Parathyroid adenoma (tissue), 2 donors: Measurements from ENCODE around the gene PDE4D.

Source experiments
- H2AFZ ChIP-seq: fragments of 300-600 bp; sonication (generic); one replicate; pipeline ENCODE4 v1.7.0; 2017; ENCODE audit warnings: antibody characterized with exemption, mild to moderate bottlenecking
- H3K27ac ChIP-seq: fragments of 300-600 bp; sonication (generic); one replicate; pipeline ENCODE4 v1.7.0; 2017
- H3K27me3 ChIP-seq: fragments of 300-600 bp; sonication (generic); one replicate; pipeline ENCODE4 v1.7.0; 2017; ENCODE audit warnings: low read length; ENCODE audit not compliant: control insufficient read depth, insufficient read depth
- H3K36me3 ChIP-seq: fragments of 300-600 bp; sonication (generic); one replicate; pipeline ENCODE4 v1.7.0; 2017; ENCODE audit warnings: low read length; ENCODE audit not compliant: control insufficient read depth, insufficient read depth
- H3K4me1 ChIP-seq: fragments of 300-600 bp; sonication (generic); one replicate; pipeline ENCODE4 v1.7.0; 2017; ENCODE audit warnings: control low read depth
- H3K4me2 ChIP-seq: fragments of 300-600 bp; sonication (generic); one replicate; pipeline ENCODE4 v1.7.0; 2017; ENCODE audit warnings: low read length
- H3K4me3 ChIP-seq: fragments of 300-600 bp; sonication (generic); one replicate; pipeline ENCODE4 v1.7.0; 2017; ENCODE audit warnings: low read depth, low read length
- H3K79me2 ChIP-seq: fragments of 300-600 bp; sonication (generic); one replicate; pipeline ENCODE4 v1.7.0; 2017; ENCODE audit warnings: control low read depth
- H3K9ac ChIP-seq: fragments of 300-600 bp; sonication (generic); one replicate; pipeline ENCODE4 v1.7.0; 2017; ENCODE audit warnings: mild to moderate bottlenecking
- H3K9me3 ChIP-seq: fragments of 300-600 bp; sonication (generic); one replicate; pipeline ENCODE4 v1.7.0; 2017; ENCODE audit warnings: low read length; ENCODE audit not compliant: control insufficient read depth
- TF ChIP-seq, protein P1 (sequence below): fragments of 300-600 bp; sonication (generic); IDR thresholded peaks from one replicate; pipeline ENCODE4 v1.7.0; 2017; ENCODE audit warnings: antibody characterized with exemption, mild to moderate bottlenecking
- donor health status: primary hyperparathyroidism.

PDE4D gene

DNA sequence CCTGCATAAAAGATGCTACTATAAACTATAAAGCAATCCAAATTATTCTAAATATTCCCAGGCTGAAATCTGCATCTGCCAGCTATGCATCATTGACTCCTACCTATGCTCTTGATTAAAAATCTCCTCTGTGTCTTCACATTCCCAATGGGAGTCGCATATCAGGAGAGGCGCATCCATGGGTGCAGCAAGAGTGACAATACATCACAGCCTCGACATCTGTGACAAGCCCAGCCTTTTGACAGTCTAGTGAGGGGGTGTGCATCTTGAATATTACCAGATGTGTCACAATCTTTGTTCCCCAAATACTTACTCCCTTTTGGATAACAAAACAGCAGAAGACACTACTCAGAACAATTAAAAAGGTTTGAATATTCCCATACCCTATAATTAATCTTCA lies 171.8 kb downstream of the PDE4D start:
- H3K27ac ChIP-seq, result no peak overlapping the region
- no peak overlapping the region for H3K9ac ChIP-seq
- no peak overlapping the region for H2AFZ ChIP-seq
- H3K36me3 ChIP-seq, result no peaks in the 10 kb centered on the region
- no peaks in the 10 kb centered on the region for H3K79me2 ChIP-seq
- no peaks in the 10 kb centered on the region for H3K27me3 ChIP-seq
- no peak overlapping the region for H3K4me3 ChIP-seq
- TF ChIP-seq, protein P1, sequence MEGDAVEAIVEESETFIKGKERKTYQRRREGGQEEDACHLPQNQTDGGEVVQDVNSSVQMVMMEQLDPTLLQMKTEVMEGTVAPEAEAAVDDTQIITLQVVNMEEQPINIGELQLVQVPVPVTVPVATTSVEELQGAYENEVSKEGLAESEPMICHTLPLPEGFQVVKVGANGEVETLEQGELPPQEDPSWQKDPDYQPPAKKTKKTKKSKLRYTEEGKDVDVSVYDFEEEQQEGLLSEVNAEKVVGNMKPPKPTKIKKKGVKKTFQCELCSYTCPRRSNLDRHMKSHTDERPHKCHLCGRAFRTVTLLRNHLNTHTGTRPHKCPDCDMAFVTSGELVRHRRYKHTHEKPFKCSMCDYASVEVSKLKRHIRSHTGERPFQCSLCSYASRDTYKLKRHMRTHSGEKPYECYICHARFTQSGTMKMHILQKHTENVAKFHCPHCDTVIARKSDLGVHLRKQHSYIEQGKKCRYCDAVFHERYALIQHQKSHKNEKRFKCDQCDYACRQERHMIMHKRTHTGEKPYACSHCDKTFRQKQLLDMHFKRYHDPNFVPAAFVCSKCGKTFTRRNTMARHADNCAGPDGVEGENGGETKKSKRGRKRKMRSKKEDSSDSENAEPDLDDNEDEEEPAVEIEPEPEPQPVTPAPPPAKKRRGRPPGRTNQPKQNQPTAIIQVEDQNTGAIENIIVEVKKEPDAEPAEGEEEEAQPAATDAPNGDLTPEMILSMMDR, result no peak
- H3K4me2 ChIP-seq, result no peak overlapping the region
- no peaks in the 10 kb centered on the region for H3K9me3 ChIP-seq
- no peaks in the 10 kb centered on the region for H3K4me1 ChIP-seq

DNA sequence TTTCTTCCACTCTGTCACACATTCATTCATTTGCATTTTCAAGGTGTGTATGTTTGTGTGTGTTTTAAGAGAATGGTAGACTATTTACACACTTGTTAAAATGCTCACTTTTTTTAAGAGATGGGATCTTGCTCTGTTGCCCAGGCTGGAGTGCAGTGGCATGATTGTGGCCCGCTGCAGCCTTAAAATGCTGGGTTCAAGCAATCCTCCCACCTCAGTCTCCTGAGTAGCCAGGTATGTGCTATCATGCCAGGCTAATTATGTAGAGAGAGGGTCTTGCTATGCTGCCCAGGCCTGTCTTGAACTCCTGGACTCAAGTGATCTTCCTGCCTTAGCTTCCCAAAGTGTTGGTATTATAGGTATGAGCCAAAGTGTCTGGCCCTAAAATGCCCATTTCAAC lies 173.5 kb downstream of the PDE4D start:
- Histone ChIP-seq H3K79me2 (no peaks in the 10 kb centered on the region), H3K4me3 (no peak overlapping the region), H2AFZ (no peak overlapping the region), H3K9ac (no peak overlapping the region), H3K27ac (no peak overlapping the region), H3K4me2 (no peak overlapping the region), H3K4me1 (no peaks in the 10 kb centered on the region), H3K36me3 (no peaks in the 10 kb centered on the region), H3K9me3 (no peaks in the 10 kb centered on the region), H3K27me3 (no peaks in the 10 kb centered on the region)
- TF ChIP-seq, protein P1, result no peak

DNA sequence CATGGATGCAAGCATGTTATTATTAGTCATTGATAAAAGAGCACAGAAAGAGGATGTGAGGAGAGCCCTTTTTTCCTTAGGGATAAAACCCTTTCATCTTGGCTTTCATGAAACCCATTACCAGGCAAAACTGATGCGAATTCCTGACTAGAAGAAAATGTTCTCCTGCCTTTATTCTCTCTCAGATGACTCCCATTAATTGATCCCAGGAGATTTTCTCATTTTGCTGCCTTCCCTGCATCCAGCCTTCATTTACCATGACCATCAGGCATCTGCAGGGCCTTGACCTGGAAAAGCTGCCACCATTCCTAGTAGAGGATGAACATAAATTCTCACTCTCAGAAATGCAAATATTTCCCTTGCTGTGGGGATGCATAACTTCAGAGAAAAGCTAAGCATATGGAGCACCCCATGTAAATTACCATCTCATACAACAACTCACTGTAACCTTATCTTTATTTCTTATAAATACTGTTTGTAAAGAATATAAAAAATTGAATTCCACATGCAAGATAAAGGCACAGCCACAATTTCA lies 176.5 kb downstream of the PDE4D start:
- H3K27ac ChIP-seq, result no peak overlapping the region
- TF ChIP-seq, protein P1, result no peak
- H3K27me3 ChIP-seq, result no peaks in the 10 kb centered on the region
- no peaks in the 10 kb centered on the region for H3K4me1 ChIP-seq
- no peaks in the 10 kb centered on the region for H3K9me3 ChIP-seq
- H3K79me2 ChIP-seq, result no peaks in the 10 kb centered on the region
- H3K4me3 ChIP-seq, result no peak overlapping the region
- H3K4me2 ChIP-seq, result no peak overlapping the region
- H3K36me3 ChIP-seq, result no peaks in the 10 kb centered on the region
- H2AFZ ChIP-seq, result no peak overlapping the region
- no peak overlapping the region for H3K9ac ChIP-seq

DNA sequence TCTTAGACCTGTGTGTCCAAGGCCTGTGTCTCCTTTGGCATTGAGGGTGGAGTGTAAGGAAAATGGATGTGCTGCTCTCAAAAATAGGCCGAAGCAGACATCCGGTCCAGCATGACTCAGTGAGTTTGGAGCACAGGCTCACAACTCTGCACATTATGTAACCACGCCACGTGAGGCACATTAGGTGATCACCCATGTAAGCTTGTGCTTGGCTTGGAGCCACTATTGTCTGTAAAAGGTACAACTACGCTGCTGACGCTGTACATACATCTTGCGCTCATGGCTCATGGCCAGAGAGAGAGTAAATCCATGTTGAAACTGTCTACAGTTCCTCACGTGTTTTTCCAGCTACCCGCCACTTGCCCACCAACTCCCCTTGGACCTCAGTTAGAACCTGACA lies 177.5 kb downstream of the PDE4D start:
- H3K27ac ChIP-seq, result no peak overlapping the region
- TF ChIP-seq, protein P1, result no peak
- H2AFZ ChIP-seq, result no peak overlapping the region
- no peaks in the 10 kb centered on the region for H3K79me2 ChIP-seq
- H3K36me3 ChIP-seq, result no peaks in the 10 kb centered on the region
- H3K4me3 ChIP-seq, result no peak overlapping the region
- no peaks in the 10 kb centered on the region for H3K4me1 ChIP-seq
- no peak overlapping the region for H3K9ac ChIP-seq
- no peaks in the 10 kb centered on the region for H3K9me3 ChIP-seq
- H3K27me3 ChIP-seq, result no peaks in the 10 kb centered on the region
- H3K4me2 ChIP-seq, result no peak overlapping the region

DNA sequence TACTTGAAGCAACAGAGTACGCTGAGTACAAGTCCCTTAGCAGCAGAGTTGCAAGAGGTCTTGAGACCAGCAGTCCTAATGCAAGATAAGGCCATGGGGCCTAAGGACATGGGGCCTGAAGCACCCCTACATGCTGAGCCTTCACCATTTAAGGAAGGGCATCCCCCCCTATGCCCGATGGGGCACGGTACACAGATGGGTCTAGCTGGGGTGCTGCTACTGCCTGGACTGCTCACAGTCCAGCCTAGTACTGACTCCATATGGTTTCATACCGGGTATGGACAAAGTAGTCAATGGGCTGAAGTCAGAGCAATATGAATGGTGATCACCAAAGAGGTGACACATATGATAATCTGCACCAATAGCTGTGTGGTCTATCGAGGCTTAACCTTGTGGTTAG lies 178.3 kb downstream of the PDE4D start:
- Histone ChIP-seq H3K79me2 (no peaks in the 10 kb centered on the region), H3K4me2 (no peak overlapping the region), H3K9ac (no peak overlapping the region), H3K27ac (no peak overlapping the region), H3K36me3 (no peaks in the 10 kb centered on the region), H3K4me1 (no peaks in the 10 kb centered on the region), H2AFZ (no peak overlapping the region), H3K9me3 (no peaks in the 10 kb centered on the region), H3K27me3 (no peaks in the 10 kb centered on the region), H3K4me3 (no peak overlapping the region)
- TF ChIP-seq, protein P1, result no peak
